HG02798 (cell line): Measurements from ENCODE around the gene CSTPP1.
"Not testable (repeated sequence)": the region's sequence is repeated elsewhere in the genome, so short reads cannot be mapped to it uniquely, and the experiment has no call there.

Experiments used
- ATAC-seq: cut with Tn5 transposase; IDR thresholded peaks from one replicate; pipeline ENCODE4 v1.9.1; 2021; ENCODE audit warnings: mild to moderate bottlenecking; ENCODE audit not compliant: unreplicated experiment, poor library complexity

CSTPP1 gene

DNA sequence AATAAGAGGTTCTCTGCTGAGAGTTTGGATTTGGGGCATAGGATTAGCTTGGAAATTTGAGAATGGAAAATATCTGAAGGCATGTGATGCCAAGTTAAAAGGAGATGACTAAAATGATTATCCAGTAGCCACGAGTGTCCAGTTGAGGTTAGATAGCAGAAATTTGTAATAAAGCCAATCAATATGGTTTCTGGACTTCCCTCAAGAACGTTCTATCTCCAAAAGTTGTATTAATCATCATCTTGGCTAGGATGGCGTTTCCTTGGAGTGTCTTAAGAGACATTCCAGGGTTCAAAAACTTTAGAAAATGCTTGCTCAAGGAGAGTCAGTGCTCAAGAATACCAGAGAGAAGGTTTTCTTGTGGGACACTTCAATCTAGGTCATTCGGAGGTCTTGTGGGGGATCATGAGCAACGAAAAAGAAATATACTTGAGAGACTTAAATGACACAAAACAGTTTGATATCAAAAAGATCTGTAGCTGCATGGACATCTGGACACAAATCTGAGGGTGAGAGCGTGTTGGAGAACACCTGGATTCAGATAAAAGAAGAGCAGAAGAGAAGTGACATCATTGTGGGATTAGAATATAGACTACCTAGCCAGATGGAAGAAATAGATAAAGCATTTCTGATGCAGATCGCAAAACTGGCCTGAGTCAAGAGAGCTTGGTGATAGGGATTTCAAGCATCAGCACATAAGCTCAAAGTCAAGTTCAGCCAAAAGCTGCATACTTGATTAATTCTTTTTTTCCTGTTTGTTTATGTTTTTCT is 142.4 kb downstream of the CSTPP1 start:
- ATAC-seq, result no peak

DNA sequence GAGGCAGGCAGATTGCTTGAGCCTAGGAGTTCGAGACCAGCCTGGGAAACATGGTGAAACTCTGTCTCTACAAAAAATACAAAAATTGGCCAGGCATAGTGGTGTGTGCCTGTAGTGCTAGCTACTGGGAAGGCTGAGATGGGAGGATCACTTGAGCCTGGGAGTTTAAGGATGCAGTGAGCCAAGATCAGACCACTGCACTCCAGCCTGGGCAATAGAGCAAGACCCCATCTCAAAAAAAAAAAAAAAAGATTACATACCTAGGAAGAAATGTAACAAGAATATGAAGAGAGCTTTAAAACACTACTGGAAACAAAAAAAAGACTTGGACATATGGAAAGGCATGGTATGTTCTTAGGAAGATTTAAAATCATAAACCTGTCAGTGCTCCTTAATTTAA is 144.2 kb downstream of the CSTPP1 start:
- ATAC-seq, result not testable (repeated sequence)

DNA sequence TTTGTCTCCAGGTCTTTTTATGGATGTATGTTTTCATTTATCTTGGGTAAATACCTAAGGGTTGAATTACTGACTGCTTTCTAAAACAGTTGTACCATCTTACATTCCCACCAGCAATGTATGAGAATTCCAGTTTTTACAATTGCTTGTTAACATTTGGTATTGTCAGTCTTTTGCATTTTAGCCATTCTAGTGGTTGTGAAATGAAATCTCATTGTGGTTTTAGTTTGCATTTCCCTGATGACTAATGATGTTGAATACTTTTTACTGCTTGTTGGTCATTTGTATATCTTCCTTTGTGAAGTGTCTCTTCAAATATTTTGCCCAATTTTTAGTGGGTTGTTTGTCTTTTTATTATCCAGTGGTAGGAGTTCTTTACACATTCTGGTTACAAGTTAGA is 147.4 kb downstream of the CSTPP1 start:
- ATAC-seq, result no peak

DNA sequence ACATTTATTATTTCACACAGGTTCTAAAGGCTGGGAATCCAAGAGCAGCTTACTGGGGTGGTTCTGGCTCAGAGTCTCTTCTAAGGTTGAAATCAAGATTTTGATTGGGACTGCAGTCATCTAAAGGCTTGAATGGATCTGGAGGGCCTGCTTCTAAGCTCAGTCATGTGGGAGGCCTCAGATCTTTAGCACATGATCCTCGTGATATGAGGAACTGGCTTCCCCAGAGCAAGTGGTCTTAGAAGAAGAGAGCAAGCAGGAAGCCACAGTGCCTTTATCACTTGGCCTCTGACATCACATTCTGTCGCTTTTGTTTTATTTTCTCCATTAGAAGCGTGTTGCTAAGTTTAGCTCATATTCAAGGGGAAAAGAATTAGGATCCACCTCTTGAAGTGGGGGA is 151.2 kb downstream of the CSTPP1 start:
- ATAC-seq, result no peak

DNA sequence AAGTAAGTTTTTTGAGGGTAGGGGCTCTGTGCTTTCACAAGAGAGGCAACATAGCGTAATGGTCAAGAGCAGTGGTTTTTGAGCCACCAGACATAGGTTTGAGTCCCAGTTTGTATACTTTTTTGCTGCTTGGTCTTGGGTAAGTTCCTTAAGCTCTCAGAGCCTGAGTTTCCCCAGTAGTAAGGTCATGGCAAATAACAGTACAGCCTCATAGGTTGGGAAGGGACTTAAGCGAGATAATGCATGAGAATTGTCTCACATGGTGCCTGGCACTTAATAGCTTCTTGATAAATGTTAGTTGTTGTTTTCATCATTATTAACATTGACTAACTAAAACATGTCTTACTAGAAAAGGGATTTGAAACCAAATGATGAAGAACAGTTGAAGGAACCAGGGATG is 157.0 kb downstream of the CSTPP1 start:
- ATAC-seq, result no peak

DNA sequence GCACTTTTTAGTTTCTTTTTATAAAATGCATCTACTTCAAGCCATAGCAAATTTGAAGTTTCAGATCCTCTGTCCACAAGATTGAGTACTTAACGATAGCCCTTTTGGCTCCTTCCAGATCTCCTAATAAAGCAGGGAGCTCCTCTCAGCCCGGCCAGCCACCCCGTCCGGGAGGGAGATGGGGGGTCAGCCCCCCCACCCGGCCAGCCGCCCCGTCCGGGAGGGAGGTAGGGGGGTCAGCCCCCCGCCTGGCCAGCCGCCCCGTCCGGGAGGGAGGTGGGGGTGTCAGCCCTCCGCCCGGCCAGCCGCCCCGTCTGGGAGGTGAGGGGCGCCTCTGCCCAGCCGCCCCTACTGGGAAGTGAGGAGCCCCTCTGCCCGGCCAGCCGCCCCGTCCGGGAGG is 160.3 kb downstream of the CSTPP1 start:
- not testable (repeated sequence) for ATAC-seq

DNA sequence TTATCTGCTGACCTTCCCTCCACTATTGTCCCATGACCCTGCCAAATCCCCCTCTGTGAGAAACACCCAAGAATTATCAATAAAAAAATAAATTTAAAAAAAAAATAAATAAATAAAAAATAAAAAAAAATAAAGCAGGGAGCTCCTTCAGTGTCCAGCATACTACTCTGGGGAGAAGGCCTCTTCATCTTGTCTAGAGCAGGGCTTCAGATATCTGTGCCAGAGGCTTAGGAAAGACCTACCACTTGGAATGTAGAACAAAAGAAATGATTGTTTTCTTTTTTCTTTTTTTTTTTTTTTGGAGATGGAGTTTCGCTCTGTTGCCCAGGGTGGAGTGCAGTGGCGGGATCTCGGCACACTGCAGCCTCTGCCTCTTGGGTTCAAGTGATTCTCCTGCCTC is 161.7 kb downstream of the CSTPP1 start:
- not testable (repeated sequence) for ATAC-seq

DNA sequence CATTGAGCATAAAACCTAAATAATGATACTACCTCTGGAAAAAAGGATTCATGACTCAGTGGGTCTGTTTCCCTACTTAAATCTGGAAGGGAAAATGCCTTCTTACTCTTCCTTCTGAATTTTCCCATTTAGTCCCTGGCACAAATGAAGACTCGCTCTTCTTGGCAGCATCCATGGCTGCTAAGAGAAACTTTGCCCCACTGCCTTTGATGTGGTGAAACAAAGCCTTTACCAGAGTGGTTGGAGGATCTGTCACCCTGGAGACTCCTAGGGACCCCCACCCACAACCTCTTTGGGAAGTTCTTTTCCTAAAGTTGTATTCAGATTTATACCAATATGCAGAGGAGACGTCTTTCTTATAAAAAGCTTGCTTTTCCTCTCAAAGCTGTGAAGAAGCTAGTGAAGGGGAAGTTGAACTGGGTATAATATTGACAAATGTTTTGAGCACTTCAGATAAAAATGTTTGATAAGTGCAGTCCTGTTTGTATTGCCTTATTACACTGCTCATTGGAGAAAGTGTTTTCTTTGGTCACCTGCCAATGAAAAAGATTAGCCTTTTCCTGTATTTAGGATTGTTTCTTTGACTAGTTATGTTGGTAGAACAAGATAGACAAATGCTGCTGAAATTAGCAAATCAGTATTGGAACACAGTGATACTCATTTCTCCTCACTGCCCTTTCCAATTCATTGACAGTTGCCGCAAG is 162.8 kb downstream of the CSTPP1 start:
- no peak for ATAC-seq

DNA sequence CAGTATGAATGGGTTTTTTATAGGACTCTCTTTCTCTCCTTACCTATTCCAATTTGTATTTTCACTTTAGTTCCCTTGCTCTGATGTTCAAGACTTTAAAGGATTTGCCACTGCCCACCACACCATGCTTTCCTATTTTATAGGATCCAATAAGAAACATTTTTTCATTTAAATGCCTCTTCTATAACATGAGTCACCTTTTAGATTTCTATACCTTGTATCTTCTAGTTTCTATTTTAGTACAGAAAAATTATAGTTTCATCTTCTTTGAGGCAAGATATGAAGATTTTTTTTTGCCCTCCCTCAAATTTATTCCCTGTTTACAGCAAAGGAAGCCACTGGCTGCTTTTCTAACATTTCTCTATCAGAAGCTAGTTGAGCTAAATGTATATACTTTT is 163.4 kb downstream of the CSTPP1 start:
- no peak for ATAC-seq

DNA sequence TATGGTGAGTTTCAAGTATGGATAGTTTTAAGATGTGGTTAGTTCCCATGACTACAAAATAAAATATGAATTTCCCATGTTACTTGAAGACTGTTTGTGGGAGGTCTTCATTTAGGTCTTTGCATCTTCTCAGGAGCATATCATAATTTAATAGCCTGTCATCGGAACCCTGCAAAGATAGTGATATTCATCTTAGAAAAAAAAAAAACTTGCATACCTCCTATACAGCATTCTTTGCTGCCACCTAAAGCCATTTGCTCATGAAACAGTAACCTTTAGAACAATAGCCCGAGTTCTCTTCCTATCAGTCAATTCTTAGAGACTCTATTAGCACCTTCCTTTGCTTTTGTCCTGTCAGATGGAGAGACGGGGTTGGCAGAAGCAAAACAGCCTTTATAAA is 164.8 kb downstream of the CSTPP1 start:
- ATAC-seq, result no peak

DNA sequence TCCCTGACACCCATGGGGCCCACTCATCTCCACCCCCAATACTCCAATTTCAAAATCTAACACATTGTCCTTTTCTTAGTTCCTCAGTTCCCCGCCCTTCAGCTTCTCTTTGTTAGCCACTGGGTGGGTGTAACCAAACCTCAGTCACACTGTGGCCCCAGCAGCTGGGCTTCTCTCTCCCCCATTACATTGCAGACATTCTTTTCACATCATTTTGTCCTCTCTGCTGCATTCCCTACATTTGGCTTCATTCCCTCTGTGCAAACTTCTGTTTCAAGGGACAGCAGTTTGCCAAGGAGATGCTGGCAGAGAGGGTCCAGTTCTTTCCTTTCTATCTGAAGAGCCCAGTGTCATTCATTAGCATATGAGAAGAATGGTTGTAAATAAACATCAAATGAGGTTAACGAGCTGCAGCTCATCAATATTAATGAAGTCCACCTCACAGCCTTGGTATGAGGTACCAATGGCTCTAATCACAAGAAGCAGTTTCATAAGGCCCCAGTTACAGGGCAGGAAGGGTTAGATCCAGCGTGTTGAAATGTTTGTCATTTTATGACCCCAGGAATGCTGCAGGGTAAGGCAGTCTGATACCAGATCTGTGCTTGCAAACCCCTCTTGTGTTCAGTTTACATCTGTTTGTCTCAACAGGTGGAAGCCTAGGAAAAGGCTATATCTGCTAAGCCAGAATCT is 167.8 kb downstream of the CSTPP1 start:
- no peak for ATAC-seq

DNA sequence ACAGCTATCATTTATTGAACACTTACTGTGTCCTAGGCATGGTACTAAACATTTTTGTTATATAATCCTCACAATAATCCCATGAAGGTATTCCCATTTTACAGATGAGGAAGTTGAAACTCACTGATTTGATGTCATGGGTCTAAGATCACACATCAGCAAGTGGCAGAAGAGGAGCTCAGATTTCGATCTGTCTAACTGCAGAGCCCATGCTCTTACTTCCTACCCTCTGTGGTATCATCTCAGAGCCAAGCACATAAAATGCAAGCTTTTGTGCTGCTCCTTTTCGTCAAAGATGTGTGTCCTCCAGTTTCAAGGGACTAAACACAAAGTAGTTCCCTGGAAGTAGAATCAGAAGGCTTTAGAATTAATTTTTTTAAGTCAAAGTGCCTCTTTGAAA is 169.0 kb downstream of the CSTPP1 start:
- no peak for ATAC-seq

DNA sequence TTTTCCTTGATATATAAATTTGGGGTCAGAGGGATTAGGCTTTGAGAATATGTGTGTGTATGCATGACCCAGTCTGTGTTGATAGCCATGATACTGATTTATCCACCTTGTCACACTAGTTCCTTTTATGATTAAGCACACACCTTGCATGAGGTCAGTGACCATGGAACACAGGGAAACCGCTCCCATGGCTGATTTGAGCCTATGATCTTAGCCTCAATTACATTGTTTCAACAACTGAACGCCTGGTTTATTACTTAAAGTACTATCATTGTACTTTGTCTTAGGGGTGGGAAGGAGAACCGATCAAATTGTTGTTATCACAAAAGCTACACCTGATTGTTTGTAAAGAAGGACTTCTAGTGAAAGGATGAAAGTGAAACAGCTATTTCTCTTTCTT is 169.4 kb downstream of the CSTPP1 start:
- no peak for ATAC-seq

DNA sequence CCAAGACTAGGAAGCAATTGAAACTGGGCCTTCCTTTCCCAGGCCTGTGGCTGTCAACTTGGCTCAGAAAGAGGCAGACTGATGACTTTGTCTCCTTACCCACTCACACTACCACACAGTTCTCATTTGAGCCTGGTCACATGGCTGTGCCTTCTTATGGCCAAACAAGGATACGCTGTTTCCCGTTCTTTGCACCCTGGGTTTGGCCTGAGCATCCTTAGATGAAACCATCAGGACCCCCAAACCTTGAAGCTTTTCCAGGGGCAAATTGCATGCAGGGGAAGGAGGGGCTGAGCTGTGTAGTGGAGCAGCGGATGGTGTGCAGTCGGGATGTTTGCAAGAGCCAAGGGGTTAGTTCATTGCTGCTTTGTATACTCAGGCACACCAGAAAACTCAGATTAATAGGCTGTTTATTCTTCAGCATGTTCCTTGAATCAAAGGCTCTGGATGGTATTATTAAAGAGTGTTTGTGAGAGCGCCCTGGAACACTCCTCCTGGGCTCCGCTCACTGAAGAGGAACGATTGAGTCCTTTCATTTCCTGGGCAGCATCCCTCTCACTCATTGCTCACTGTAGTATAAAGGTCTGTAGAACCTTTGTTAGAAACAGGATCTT is 170.3 kb downstream of the CSTPP1 start:
- no peak for ATAC-seq

DNA sequence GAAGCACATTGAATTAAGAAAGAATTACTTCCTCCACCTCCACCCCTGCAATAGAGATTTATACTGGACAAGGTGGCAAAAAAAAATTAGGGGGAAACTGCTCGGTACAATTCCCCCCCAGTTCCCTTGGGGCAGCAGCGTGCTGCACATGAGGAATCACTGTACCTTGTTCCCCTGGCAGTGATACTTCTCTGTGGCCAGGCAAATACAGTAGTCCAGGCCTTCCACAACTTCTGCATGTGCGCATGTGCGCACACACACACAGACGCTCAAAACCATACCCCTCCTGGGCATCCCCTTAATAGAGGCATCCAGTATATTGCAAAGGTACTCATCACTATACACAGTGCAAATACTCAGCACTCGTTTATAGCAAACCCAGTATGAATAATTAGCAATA is 171.2 kb downstream of the CSTPP1 start:
- ATAC-seq, result no peak

DNA sequence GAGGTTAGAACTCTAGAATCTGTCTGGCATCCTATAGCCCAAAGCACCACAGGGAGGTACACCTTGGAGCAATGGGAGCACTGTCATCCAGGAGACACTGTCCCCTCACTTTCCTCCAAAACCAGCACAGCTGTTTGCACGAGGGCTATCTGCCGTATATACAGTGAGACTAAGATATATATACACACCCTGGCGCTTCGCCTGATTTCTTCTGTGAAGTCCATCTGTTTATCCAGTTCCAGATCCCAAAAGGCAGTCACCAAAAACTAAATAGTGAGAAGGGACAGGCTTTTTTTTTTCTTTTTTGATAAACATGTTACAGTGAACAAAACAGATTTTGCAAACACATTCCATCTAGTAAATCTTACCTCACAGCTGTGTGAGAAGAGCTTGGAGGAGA is 171.7 kb downstream of the CSTPP1 start:
- no peak for ATAC-seq

DNA sequence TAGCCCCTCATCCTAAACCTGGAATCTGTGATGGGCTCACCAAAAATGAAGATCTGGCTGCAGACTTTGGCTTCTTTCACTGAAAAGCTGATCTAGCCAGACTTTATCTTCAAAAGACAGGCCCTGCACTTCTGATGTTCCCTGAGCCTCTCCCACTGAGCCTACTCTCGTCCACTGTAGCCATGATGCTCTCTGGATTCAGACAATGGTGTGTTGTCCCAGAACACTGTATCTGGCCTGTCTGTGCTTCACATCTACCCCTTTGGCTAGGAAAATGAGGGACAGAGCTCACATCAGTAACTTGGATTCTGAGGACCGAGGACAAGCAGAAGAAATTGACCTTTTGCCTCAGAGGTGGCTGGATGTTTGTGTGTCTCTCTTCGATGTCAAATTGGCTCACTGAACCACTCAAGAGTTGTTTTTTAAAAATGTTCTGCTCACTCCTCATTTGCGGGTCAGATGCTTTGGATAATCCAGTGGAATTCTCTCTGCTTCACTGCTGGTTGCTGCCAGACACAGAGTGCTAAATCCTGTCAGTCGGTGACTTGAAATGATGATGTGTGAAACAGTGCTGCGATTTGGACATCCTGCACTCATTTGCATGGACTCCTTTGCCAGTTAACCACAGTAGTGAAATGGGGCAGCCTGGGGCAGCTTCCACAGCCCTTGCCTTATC is 172.6 kb downstream of the CSTPP1 start:
- ATAC-seq, result no peak

DNA sequence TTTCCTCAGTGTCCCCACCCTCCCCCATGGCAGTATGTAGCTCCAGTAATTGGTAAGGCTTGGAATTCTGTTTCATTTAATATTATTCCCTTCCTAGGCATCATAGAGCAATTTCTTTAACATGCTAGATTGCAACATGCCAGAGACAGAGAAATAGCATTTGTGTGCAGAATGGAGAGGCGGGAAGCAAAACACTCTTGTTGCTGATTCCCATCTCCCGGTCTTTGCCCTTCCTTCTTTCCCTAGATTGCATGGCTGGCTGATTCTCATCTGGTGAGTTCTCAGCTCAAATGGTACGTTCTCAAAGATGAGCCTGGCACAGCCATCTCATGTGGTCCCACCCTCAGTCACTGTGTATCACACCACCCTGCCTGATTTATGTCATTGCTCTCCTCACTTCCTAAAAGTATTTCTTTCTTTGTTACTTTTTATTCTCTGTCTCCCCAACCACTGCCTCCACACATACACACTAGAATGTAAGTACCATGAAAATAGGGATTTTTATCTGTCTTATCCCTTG is 173.2 kb downstream of the CSTPP1 start:
- no peak for ATAC-seq

DNA sequence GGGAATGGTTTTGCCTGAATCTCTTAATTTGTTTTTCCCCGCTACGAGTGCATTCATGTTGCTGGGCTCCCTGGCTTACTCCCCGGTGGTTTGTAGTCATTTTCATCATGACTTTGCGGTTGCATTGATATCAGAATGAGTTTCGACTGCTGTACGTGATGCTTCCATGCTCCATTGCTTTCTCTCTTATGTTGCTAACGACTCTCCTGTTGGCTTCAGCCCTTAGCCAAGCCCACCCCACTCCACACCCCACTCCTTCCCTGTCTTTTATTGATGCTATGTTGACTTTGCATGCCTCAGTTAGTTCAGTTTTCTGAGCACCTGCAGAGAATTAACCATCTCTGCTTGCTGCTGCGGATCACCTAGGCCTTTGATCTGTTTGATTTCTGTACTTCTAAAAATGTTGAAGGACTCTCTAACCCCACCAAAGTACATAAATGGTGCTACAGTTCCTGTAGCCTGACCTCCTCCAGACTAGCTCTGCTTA is 174.8 kb downstream of the CSTPP1 start:
- ATAC-seq, result peak; percentile 79

DNA sequence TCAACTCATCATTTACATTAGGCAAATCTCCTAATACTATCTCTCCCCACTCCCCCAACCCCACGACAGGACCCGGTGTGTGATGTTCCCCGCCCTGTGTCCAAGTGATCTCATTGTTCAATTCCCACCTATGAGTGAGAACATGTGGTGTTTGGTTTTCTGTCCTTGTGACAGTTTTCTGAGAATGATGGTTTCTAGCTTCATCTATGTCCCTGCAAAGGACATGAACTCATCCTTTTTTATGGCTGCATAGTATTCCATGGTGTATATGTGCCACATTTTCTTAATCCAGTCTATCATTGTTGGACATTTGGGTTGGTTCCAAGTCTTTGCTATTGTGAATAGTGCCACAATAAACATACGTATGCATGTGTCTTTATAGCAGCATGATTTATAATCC is 176.4 kb downstream of the CSTPP1 start:
- not testable (repeated sequence) for ATAC-seq
